ENCODE measurements around the gene PDE4D. TPM values are rescaled to one million over a fixed set of nuclear protein-coding genes. Genes with fewer than 3 reads are reported as not detected.

The PDE4D gene
- total RNA-seq, 4 donors from 2014 or later, result 14.7 to 36.3 (median 24.7) TPM

GRCh38 chr5:59759600-59760351 lies 133.8 kb downstream of the PDE4D start:
- H3K36me3 ChIP-seq, result no peaks in the 10 kb centered on the region
- H3K4me3 ChIP-seq (replicated peaks in 1 of 3), result no peak overlapping the region
- no peak for TF ChIP-seq POLR2A (IDR thresholded peaks at IDR 0.05)
- TF ChIP-seq, protein P1, sequence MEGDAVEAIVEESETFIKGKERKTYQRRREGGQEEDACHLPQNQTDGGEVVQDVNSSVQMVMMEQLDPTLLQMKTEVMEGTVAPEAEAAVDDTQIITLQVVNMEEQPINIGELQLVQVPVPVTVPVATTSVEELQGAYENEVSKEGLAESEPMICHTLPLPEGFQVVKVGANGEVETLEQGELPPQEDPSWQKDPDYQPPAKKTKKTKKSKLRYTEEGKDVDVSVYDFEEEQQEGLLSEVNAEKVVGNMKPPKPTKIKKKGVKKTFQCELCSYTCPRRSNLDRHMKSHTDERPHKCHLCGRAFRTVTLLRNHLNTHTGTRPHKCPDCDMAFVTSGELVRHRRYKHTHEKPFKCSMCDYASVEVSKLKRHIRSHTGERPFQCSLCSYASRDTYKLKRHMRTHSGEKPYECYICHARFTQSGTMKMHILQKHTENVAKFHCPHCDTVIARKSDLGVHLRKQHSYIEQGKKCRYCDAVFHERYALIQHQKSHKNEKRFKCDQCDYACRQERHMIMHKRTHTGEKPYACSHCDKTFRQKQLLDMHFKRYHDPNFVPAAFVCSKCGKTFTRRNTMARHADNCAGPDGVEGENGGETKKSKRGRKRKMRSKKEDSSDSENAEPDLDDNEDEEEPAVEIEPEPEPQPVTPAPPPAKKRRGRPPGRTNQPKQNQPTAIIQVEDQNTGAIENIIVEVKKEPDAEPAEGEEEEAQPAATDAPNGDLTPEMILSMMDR (IDR thresholded peaks at IDR 0.05), result no peak
- H3K4me1 ChIP-seq, result no peaks in the 10 kb centered on the region
- WGBS, 2 donors, result 82 to 87% methylated on average over 4 of the region's 4 CpGs
- DNase-seq, result no peak
- intact Hi-C loops (cut with DNase I), result no loop called here
- H3K27me3 ChIP-seq, result no peaks in the 10 kb centered on the region
- H3K27ac ChIP-seq, result no peak overlapping the region
- no peaks in the 10 kb centered on the region for H3K9me3 ChIP-seq

GRCh38 chr5:59758566-59758965 lies 135.0 kb downstream of the PDE4D start:
- DNase-seq, result no peak
- Histone ChIP-seq H3K4me3 (replicated peaks in 1 of 3) (no peak overlapping the region), H3K27ac (no peak overlapping the region), H3K27me3 (no peaks in the 10 kb centered on the region), H3K9me3 (no peaks in the 10 kb centered on the region), H3K4me1 (no peaks in the 10 kb centered on the region), H3K36me3 (no peaks in the 10 kb centered on the region)
- 86 to 88% methylated on average over 1 of the region's 1 CpG for WGBS, 2 donors
- no peak for TF ChIP-seq POLR2A (IDR thresholded peaks at IDR 0.05)
- TF ChIP-seq, protein P1 (IDR thresholded peaks at IDR 0.05), result no peak
- intact Hi-C loops (cut with DNase I), result no loop called here

DNA sequence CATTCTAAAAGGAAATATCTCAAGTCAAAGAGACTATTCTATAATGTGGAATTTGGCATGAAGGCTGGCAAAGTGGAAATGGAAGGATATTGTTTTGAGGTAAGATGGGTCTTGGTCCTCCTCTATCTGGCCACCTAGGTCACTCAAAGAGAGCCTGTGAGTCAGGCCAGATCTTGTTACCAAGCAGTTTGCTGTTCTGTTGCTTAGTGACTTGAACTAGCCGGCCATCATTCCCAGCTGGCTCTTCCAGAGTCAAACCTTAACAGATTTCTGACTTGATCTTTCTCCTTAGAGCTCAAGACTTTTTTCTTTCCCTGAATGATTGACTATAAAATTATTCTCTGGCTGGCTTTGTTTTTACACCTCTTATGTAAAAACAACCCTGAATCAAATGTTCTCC lies 136.1 kb downstream of the PDE4D start:
- Histone ChIP-seq H3K4me1 (no peaks in the 10 kb centered on the region), H3K27ac (no peak overlapping the region)
- 9 to 77% methylated on average over 1 of the region's 1 CpG for WGBS, 2 donors

DNA sequence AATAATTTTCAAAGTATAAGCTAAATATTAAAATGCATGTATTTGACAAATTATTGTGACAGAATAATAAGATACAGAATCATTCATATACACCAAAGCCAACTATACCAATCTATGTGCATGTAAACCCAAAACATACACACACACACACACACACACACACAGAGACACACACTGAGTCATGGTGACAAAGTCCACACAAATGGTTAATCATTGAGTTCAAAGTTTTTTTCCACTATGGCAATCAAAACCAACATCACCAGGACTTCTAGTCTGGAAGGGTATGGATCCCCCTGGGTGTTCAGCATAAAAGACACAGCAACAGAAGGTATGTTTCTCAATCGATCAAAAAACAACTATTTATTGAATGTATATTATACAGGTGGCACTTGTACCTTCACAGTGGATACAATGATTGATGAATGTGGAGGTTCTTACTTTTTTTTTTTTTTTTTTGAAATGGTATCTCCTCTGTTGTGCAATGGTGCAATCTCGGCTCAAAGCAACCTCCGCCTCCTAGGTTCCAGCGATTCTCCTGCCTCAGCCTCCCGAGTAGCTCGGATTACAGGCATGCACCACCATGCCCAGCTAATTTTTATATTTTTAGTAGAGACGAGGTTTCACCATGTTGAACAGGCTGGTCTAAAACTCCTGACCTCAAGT lies 137.0 kb downstream of the PDE4D start:
- Histone ChIP-seq H3K27me3 (no peaks in the 10 kb centered on the region), H3K36me3 (no peaks in the 10 kb centered on the region), H3K4me3 (replicated peaks in 1 of 3) (no peak overlapping the region), H3K27ac (no peak overlapping the region), H3K4me1 (no peaks in the 10 kb centered on the region), H3K9me3 (no peaks in the 10 kb centered on the region)
- DNase-seq, result no peak
- intact Hi-C loops (cut with DNase I), result no loop called here
- no peak for TF ChIP-seq POLR2A (IDR thresholded peaks at IDR 0.05)
- TF ChIP-seq, protein P1 (IDR thresholded peaks at IDR 0.05), result no peak
- WGBS, 2 donors, result 94 to 95% methylated on average over 7 of the region's 7 CpGs

More for the DNA sequence above, 136.1 kb downstream of the PDE4D start:
- no peak for DNase-seq
- Histone ChIP-seq H3K9me3 (no peaks in the 10 kb centered on the region), H3K4me3 (replicated peaks in 1 of 3) (no peak overlapping the region), H3K36me3 (no peaks in the 10 kb centered on the region), H3K27me3 (no peaks in the 10 kb centered on the region)
- intact Hi-C loops (cut with DNase I), result no loop called here
- no peak for TF ChIP-seq POLR2A (IDR thresholded peaks at IDR 0.05)
- TF ChIP-seq, protein P1 (IDR thresholded peaks at IDR 0.05), result no peak

- intact Hi-C loops (cut with DNase I), result no loop called here
- 92 to 94% methylated on average over 1 of the region's 1 CpG for WGBS, 2 donors
Observed at GRCh38 chr5:59755476-59755875, 138.1 kb downstream of the PDE4D start.

More at GRCh38 chr5:59755476-59755875, 138.1 kb downstream of the PDE4D start:
- H3K4me1 ChIP-seq, result no peaks in the 10 kb centered on the region
- no peaks in the 10 kb centered on the region for H3K27me3 ChIP-seq
- H3K27ac ChIP-seq, result no peak overlapping the region
- TF ChIP-seq, protein P1 (IDR thresholded peaks at IDR 0.05), result no peak
- H3K9me3 ChIP-seq, result no peaks in the 10 kb centered on the region
- H3K36me3 ChIP-seq, result no peaks in the 10 kb centered on the region
- no peak overlapping the region for H3K4me3 ChIP-seq (replicated peaks in 1 of 3)
- DNase-seq, result no peak
